Umbilical cord (tissue), 2 donors: Measurements from ENCODE around the gene FAM43B. TPM values are rescaled to one million over a fixed set of nuclear protein-coding genes. Genes with fewer than 3 reads are reported as not detected.

Experiments
- DNase-seq: peaks from one replicate; pipeline ENCODE4 v3.0.0-alpha.2; 2015; ENCODE audit warnings: low spot score
- total RNA-seq: library from RNA; depleted of rRNA; stranded (reverse); fragments of >200 nt; gene quantifications from one replicate; pipeline ENCODE4 v1.2.3, GENCODE V29; 2014; ENCODE audit warnings: low replicate concordance; ENCODE audit not compliant: insufficient read depth

FAM43B gene
- total RNA-seq, 1 donor from 2014 or later = 0.48 TPM

DNA sequence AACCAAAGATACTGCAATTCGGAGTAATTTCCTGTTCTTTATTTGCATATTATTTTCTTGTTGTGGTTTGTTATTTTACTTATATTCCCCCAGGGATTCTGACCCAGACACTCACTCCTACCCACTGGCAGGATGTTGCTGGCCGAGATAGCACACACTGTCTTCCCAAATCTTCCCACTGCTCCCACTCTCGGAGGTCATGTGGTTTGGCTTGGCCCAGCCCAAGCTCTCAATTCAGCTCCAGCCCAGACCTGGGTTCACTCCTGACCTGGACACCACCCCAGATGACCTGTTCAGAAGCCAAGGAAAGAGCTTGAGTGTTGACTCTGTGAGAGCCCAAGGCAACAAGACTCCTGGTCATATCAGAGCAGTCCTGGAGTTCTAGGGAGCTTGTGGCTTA, 1.2 kb upstream of the FAM43B start:
- no peak for DNase-seq

DNA sequence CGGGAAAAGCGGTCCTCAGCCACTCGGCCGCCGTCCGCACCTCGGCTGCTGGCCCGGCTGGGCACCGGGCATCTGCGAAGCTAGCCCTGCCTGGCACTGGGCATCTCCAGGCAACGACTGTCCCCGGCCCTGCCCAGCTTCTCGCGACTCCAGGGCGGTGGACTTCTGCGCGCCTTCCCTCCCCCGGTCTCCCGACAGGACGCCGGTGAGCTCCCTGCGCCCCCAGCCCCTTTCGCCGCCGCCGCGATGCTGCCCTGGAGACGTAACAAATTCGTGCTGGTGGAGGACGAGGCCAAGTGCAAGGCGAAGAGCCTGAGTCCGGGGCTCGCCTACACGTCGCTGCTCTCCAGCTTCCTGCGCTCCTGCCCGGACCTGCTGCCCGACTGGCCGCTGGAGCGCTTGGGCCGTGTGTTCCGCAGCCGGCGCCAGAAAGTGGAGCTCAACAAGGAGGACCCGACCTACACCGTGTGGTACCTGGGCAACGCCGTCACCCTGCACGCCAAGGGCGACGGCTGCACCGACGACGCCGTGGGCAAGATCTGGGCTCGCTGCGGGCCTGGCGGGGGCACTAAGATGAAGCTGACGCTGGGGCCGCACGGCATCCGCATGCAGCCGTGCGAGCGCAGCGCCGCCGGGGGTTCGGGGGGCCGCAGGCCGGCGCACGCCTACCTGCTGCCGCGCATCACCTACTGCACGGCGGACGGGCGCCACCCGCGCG, 514 bp downstream of the FAM43B start:
- peak; percentile 15 for DNase-seq

DNA sequence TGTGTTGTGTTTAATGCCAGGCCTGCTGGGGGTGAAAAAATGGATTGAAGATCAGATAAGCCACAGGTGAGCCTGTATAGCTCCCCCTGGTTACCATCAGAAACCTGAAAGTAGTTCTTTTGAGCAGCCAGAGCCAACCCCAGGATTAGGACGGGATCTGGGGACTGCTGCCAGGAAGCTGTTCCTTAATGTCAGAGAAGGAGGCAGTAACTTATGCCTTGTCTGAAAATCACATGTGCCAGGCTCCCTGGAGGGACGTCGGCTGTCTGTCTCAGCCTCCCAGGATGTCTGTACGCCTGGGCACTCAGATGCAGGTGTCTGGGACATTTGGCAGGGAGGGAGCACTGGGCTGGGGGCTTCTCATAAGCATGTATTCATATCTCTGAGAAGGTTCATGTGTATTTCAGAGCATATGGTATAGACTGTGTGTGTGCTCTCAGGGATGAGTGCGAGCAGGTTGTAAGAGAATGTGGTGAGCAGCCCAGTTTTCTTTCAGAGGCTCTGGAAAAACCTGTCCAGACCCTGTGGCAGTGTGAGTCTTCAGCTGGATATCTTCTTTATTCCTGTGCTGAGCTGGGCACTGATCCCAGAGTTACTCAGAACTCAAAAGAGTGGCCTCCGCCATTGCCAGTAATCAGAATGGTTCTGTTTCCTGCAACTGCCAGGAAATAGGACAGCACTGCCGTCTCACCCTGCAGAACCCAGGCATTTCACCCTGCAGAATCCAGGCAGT, 2.8 kb downstream of the FAM43B start:
- peak; percentile 76 for DNase-seq

DNA sequence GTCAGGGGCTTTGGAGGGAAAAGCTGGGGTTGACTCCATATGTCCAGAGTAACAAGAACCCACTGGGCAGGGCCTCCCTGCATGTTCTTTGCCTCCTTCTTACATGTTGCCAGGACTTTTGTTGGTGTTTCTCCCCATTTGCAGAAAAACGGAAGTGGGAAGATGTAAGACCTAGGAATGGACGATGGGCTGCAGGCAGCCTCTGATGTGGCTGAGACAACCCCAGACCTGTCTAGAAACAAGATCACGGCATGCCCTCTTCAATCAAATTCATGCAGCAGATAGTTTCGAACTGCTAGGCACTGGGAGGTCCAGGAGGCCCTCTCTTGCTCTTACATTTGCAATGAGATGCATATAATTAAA, 3.4 kb downstream of the FAM43B start:
- no peak for DNase-seq

DNA sequence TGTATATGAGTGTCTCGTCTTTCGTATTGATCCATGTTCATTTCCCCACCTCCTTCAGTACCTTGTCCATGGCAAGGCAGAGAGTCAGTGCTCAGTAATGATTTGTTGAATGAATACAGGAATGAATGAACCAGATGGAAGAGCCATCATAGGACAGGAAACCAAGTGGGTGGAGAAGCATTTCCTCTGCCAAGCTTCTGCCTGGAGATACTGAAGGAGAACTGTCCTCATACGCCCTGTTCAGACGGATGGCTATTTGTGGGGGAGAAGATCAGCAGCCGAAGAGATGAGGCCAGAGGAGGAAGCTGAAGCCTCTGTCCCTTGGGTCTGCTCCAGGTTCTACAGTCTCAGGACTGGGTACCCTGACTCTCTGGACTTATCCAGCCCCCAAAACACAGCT, 5.8 kb downstream of the FAM43B start:
- DNase-seq = no peak

DNA sequence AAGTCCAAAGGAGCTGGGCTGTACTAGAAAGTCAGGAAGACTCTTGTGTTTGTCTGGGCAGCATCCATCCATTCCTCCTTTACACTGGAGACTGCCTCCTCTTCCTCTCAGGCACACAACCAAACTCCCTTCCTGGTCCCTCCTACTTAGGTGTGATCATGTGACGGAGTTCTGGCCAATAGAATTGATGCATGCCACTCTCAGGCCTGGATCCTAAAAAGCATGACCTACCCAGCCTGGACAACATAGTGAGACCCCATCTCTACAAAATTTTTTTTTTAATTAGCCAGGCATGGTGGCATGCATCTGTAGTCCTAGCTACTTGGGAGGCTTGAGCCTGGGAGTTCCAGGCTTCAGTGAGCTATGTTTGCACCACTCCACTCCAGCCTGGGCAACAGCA, 8.6 kb downstream of the FAM43B start:
- no peak for DNase-seq

DNA sequence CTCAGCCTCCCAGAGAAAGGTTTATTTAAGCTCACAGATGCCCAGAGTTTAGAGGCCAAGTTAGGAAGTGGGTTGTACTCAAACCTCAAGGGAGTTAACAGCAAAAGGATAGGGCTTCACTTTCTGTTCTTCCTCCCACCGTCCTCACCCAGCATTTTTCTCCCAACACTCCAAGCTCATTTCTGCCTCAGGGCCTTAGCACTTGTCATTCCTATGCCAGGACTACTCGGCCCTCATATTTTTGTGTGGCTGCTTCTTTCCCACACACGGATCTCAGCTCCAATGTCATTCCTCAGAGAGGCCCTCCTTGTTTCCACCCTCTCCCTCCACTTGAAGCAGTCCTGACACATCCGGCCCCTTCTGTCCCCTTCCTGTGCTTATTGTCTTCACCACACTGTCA, 12.9 kb downstream of the FAM43B start:
- DNase-seq = no peak

DNA sequence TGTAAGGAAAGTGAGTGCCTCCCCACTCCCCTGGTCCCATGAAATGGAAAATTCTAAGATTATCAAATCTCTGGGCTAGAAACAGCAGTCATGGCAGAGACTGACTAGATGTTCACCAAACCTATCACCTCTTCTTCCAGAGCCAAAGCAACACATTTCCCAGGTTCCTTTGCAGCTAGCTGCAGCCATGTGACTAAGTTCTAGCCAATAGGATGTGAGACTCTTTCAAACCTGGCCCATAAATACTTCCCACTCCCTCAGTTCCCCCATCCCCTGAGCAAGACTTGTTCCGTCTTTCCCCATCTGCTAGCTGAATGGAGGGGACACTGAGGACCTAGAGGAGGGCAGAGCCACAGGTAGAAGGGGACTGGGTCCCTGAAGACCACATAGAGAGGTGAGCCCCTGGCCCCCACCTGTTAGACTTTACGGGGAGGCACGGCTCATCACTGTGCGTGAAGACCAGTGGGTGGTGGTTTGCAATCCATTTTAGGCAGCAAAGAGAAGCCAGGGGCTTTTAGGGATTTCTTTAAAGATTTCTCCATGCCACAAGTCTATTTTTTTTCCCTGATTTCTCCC, 17.2 kb downstream of the FAM43B start:
- DNase-seq = no peak

DNA sequence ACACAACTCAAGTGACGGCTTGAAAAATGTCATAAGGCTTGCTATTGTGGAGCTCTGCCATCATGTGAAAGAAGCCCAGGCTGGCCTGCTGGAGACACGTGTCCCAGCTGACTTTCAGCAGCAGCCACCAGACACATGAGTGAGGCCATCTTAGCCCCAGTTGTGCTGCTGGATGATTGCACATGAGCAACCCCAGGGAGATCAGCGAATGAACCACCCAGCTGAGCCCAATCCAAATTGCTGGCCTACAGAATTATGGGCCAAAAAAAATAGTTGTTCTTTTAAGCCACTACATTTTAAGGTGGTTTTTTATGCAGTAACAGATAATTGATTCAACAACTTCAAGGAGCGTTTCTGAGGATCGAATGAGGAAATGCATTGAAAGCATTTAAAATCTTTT, 19.1 kb downstream of the FAM43B start:
- no peak for DNase-seq

DNA sequence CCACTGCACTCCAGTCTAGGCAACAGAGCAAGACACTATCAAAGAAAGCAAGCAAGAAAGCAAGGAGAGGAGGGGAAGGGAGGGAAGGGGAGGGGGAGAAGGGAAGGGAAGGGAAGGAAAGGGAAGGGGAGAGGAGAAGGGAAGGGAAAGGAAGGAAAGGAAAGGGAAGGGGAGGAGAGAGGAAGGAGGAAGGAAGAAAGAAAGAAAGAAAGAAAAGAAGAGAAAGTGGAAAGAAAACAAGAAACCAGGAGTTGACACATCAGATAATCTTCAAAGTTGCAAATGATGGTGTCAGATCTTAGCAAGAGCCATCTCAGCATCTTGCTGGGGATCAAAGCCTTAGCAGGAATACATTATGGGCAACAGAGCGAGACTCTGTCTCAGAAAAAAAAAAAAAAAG, 21.6 kb downstream of the FAM43B start:
- no peak for DNase-seq

DNA sequence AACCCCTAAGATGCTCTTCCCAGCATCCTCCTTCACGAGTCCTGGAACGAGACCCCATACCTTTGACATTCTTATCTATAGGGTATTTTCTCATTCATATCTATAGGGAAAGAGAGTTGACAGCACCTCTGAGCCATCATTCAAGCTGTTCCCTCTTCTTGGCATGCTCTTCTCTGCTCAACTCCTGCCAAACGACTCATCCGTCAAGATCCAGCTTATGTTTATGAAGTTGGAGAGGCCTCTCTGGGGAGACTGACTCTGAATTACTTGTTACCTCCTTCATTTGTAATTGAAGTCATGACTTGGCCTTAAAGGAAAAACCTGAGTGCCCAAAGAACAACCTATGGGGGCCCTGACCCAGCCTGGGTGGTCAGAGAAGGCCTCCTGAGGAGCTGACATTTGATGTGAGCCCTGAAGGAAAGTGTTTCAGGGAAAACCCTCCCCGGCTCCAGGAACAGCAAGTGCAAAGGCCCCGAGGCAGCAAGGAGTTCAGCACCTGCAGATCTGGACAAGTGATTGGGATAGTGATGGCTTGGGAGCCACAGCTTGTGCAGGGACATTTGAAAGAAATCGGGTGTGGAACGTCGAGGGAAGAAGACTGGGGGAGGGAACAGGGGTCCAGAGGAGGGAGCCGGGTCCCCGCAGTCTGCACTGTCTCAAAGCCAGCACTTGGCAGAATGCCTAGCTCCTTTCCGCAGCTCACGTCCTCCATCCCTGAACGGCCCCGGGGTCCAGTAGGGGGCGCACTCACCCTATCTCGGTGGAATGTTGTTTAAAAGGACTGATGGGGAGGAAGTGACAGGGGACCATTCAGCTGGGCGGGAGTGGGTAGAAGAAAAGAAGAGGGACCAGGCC, 22.5 kb downstream of the FAM43B start:
- DNase-seq = peak; percentile 77

DNA sequence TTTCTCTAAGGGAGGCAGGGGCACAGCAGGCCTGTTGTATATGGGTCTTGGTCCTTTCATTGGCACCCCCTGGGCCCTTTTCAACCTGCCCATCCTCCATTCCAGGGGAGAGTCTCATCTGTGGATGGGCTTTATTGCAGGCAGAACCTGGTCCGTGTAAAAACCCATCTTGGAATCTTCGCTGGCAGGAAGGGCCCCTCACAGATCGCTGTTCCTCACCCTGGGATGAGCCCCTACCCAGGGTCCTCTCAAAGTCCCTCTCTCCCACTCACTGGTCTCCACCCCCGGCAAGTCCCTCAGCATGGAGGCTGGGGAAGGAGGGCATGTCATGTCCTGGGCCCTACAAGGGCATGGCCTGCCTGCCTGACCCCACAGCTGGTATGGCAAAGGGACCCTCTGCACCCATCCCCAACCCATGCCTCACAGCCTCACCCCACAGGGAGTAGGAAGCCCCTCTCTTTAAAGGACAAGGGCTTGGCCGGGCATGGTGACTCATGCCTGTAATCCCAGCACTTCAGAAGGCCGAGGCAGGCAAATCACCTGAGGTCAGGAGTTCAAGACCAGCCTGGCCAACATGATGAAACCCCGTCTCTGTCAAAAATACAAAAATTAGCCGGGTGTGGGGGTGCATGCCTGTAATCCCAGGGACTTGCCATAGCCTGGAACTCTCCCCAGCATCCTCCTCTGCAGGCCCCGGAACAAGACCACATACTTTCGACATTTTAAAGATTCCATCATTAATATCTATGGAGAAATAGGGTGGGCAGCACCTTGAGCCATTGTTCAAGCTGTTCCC, 23.4 kb downstream of the FAM43B start:
- no peak for DNase-seq

DNA sequence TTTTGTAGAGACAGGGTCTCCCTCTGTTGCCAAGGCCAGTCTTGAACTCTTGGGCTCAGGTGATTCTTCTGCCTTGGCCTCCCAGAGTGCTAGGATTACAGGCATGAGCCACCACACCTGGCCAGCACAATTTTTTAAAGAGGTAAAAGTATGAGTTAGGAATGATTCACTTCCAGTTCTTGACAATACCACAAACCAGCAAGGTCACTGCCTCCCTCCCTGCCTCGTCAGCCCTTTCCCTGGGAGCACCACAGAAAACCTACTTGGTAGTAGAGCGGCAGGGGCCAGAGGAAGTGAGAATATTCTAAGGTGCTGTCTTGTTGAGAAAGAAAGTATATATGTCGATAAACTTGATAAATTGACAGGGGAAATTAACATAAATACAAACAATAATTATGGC, 25.7 kb downstream of the FAM43B start:
- DNase-seq = no peak

DNA sequence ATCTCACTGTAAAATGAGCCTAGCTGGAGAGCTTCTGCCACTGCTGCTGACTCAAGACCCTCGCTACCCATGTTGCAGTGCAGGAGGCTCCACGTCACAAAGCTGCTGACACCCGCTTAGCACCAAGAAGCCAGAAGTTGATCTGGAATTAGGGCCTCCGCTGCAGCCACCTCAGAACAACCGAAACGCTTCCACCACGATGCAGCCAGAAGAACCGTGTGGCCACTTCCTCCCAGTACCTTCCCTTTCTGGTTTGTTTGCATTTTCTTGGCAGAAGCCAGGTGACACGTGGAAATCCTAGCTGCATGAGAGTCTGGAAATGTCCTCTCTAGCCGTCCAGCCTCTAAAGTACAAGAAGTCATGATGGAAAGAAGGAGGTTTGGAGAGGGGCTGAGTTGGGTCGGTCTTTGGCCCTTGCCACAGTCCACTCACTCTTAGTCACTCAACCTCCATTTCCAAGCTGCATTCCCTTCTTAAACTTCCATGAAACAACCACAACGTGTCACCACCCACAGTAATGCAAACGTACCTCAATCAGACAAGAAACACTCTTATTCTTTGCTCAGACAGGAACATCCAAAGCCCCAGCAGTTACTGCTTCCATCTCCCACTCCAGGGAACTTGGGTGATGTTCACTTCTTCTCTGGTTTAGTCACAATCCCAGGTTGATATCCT, 26.5 kb downstream of the FAM43B start:
- DNase-seq = no peak

DNA sequence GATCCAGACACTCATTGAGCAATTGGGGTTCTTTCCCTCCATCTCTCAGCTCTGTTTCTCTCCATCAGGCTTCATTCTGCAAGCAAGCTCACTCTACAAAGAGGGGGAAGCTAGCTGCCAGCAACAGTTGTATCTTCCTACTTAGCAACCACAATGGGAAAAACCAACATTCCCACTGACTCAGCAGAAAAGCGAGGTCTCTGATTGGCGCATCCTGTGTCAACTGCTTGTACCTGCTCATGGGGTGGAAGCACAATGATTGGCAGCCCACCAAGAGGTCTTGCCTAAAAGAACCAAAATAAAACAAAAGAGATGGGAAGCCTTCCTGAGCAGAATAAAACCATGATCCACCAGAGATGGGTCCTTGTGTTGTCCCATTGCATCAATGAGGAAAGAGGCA, 32.5 kb downstream of the FAM43B start:
- no peak for DNase-seq

DNA sequence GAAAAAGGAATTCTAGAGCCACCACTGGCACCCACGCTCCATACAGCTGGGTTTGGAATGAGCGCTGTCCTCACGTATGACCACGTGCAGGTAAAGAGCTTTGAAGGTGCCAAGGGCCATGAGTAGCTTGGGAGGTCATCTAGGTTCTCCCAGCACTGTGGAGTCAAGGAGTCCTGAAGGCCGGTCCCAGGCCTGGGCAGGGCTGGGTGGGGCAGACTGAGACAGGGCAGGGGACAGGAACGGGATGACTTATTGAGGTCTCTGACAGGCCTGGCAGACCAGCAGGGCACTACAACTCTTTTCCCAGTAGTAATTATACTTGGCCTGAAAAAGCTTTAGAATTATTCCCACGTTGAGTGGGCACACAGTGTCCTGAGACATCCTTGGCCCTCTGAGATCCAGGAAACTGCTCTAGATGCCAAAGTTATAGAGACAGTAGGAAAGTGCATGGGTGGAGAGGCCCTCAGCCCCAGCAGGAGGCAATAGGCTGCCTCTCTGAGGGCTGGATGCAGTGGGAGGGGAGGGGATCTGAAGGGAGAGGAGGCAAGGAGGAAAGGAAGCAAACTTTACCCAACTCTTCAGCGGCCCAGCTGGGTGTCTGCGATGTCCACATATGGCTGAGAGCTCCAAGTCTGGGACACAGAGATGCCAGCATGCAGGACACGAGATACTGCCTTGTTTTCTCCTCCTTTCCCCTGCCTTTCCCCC, 34.7 kb downstream of the FAM43B start:
- no peak for DNase-seq

DNA sequence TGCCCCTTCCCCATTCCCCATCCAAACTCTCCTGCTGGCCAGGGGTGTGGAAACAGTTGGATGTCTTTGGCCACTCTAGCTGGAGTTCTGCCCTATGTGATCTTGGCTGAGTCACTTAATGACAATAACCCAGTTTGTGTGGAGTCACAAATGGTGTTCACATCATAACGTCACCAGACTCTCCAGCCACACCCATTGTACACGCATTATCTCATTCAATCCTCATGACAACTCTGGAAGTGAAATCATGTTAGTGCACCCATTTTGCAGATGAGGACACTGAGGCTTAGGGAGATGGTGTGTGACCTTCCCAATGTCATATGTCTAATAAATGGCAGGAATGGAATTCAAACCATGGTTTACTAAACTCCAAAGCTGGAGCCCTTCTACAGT, 35.3 kb downstream of the FAM43B start:
- DNase-seq = no peak

DNA sequence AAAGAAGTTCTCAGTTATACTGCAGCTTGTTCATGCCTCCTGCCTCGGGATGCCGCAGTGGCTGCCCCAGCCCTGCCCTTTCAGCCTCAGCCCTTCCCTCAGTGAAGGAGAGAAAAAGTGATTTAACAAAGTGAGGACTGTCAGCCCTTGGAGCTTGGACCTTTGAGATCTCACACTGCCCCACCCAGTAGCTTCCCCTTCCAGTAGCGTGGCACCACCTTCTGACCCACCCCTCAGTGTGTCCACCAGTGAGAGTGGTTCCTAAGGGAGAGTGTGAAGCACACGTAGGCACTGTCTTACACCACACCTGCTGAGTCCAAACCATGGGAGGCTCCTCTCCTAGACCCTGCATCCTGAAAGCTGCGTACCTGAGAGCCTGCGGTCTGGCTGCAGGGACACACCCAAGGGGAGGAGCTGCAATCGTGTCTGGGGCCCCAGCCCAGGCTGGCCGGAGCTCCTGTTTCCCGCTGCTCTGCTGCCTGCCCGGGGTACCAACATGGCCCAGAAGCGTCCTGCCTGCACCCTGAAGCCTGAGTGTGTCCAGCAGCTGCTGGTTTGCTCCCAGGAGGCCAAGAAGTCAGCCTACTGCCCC, 36.4 kb downstream of the FAM43B start, which contains the start of gene CDA:
Gene CDA (plus strand): TSS at position 464 of the 592 bp plus-strand sequence. CDS start 33 bp downstream, at position 497.
- DNase-seq = peak; percentile 12
